EL (cell line): ENCODE results near the gene DCX.

Experiments used
- DNase-seq: peaks from one replicate; pipeline ENCODE4 v3.0.0-alpha.2; 2016

DCX gene

DNA sequence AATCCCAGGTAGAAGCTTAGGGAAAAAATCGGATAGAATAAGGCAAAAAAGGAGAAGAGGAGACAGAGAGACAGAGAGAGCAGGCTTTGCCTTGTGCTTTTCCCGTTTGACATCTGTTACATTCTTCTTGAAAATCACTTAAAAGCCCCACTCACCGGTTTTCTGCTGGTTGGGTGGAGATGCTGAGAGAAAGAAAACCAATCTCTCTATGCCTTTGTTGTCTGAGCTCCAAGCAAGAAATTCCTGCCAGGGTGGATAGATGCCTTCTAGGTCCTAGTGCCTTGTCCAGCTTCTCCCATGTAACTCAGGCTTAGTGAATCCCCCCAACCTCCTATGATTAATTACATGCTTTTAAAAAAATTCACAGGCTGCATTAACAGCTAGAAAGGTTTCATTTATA lies at the start of gene DCX:
Gene DCX, minus strand, starts transcription at position 210 of the 400 bp plus-strand sequence. CDS start 1,794 bp downstream, outside the sequence.
- no peak for DNase-seq

DNA sequence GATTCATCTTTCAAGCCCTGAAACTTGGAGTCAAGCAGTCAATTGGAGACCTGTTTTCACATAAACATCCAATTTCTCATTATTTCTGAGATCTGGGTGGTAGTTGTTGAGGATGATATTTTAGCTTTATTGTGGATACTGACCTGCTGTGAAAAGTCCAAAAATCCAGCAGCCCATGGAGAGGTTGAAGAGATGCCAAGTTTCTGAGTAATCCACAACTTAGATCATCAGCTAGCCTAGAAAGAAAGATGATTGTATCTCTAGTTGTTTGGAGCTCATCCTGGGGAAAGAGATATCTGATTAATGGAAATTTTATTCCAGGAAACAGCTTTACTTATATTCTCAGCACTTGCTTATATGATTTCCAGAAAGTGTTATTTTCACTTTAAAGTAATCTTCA lies 48.6 kb upstream of the DCX start:
- DNase-seq: no peak

DNA sequence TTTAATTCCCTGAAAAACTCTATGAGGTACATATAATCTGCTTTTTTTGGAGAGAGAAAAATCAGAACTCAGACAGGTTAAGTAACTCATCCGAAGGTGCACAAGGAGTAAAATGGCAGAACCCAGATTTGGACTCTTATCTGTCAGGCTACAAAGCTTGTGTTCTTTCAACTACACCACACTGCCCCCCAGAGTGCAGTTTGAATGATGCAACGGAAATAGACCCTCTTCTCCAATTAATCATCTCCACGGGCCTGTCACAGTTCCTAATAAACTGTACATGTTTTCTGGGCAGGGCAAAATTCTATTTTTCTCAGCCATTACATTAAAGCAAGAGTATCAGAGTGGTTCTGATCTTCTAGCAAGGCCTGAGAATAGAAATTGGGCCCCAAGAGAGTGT lies 35.3 kb upstream of the DCX start:
- peak; percentile 1 for DNase-seq

DNA sequence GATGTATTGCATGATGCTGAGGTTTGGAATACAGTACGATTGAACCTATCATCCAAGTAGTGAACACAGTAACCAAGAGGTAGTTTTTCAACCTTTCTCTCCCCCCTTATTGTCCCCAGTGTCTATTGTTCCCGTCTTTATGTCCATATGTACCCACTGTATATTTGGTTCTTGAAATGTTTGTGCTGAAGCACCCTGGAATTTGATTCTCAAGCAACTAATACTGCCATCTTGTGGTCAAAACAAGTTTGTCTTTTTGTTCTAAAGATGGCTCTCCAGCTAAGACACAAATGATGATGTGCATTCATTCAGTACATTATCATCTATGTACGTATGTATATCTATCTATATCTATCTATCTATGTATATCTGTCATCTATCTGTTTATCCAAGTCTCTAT lies 33.5 kb upstream of the DCX start:
- DNase-seq: peak; percentile 21

DNA sequence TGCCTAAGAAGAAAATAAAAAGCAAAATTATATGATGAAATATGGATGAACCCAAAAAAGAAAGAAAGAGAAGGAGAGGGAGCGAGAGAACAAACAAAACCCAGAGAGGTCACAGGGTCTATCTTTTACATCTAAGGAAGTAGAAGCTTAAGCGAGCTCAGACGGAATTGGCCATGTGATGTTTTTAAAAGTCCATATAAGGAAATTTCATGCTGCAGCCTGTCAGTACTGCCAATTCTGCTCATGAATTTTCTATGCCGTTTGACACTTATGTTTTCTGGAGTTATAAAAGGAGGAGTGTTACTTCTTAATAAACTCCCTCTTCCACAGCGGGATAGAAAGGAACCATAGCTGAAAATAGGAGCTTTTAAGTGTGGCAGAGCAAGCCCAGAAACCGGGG lies 32.9 kb upstream of the DCX start:
- no peak for DNase-seq

DNA sequence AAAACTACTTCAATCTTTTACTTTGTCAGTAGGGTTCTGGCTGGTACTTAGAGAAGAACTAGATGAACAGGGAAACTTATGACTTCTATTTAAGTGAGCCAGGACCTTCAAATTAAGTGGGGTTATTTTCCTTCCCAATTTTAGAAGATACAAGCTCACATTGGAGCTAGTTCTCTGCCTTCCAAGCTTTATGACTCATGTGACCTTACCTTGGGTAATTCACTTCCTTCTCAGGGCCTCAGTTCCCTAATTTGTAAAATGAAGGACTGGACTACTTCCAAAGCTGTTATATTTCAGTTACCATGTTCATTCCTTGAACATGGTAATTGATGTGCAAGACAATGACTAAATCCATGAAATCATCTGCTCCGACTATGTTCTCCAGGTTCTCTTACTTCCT lies 32.0 kb upstream of the DCX start:
- no peak for DNase-seq

DNA sequence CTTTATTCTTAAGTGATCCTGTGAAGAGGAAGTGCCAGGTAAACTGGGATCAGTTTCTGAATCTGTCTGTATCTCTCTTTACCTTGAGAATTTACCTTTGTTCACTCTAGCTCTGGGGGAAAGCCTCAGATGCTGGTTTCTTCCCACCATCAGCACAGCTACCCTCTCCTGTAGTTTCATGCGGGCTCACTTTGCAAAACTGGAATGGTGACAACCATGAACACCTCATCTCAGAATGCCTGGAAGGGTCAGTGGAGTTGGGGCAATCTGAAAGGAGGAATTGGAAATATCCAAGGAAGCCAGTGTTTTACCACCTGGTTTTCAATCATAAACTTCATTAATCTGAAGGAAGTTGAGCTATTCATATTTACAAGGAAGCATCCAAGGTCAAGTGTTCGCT lies 30.8 kb upstream of the DCX start:
- DNase-seq: no peak

DNA sequence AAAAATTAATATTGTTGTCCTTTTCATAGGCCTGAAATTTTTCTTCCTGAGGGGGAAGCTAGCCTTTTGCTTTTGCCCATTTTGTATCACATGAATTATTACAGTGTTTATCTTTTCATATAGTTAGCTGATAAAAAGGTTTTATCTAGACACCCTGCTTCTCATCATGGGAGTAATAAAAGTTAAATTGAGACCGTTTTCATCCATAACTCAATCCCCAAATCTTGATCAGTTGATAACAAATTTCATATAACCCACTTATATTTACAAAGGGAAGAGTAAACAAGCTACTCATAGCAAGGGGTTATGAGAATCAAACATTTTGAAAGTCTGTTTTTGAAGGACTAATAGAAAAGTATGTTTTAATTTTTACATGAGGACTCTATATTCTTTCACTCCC lies 23.5 kb upstream of the DCX start:
- no peak for DNase-seq

DNA sequence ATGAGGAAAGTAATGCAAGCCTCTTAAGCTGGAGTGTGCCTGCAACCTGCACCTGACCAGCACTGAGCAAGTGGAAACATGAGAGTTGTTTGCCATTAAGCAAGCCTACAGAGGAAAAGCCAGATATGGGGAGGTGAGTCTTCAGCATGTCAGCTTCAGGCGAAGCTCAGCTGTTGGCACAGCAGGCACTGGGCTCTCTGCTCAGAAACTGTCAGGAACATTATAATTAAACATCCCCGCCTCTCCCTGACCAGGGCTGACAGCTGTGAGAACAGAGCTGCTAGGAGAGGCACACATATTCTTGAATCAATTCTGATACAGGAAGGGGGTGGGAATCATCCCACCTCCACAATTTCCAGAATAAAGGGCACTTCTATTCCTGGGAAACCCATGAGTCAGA lies 19.0 kb upstream of the DCX start:
- DNase-seq: no peak

DNA sequence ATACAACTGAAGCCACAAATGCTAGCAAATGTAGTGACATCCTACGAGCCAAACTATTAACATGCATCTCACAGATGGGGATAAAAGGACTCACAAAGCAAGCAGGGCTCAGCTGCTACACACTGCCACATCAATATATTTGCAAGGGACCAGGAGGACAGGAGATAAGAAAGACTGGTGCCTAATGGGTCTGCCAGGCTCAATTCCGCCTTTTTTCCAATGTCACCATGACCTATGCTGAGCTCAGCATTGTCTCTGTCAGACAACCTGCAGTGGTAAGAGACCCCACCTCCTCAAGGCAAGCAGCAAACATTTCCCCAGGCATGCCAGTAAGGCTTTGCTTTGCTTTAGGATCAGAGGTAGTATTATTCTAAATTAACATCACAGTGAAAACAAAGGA lies 435 bp downstream of the DCX start:
- no peak for DNase-seq

DNA sequence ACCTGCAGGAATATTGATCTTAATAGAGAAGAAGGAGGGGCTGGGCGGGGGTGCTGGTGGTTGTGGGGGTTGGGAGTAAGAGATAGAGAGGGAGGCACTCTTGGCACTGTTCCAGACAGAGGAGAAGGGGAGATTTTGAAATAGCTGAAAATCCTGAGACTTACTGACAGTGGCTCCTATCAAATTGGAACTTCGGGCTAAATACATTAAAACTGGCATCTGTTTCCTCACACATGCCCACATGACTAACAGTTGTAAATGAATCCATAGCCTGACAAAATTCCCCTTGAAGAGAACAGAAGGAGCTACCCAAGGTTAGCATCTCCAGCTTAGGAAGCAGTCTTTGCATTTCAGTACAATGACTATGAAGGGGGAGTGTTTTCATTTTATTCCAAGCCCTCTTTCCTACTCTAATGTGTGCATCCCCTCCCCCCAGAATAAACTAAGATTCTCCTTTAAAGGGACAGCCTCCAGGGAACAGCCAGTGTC lies 1.4 kb downstream of the DCX start:
- no peak for DNase-seq

DNA sequence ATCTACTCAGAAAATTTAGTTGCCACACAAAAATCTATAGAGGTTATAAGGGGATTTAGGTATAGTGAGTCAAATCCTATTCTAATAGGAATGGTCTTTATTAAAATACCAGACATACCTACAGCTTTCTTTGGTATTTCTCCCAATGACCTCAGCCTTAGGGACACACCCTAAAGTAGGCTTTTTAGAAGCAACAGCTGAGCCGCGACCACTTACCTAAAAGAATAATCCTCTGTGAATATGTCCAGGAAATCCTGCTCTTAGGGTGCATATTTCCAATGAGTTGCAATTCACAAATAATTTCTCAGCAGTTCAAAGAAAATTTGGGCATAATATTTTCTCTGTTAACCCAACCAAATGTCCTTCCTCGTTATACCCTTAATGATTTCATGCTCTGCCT lies 2.7 kb downstream of the DCX start:
- no peak for DNase-seq

DNA sequence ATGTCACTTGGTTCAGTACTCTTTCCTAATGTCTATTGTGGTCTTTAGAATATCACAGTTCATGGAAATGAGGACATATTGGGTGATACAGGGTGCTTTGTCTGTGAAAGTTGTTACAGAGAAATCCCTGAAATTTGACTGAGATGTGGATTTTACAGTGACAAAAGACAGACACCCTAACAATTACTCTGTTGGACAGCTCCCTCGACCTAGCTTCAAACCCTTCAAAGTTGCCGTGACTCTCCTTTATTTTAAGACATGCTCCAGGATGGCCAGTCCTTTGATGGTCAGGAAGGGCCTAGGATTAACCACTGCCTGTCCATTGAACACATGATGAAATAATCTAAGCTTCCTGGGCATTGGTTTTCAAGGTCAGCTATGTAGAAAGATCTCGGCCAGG lies 4.0 kb downstream of the DCX start:
- DNase-seq: no peak

DNA sequence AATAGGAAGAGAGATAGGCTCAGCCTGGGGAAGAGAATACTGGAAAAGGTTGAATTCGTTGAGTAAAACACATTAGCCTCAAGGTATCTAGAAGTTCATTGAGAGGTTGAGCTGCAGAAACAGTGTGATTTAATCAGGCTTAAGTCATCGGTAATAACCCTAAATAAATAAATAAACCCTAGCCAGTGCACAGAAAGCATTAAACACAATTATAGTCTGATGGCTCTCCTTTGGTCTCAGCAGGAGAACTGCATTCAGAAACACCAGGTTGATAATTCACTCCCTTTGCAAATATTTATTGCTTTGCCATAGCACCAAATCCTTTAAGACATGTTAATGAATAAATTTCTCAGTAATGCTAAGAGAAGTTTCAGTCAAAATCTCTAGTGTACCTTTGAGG lies 9.6 kb downstream of the DCX start:
- DNase-seq: no peak

DNA sequence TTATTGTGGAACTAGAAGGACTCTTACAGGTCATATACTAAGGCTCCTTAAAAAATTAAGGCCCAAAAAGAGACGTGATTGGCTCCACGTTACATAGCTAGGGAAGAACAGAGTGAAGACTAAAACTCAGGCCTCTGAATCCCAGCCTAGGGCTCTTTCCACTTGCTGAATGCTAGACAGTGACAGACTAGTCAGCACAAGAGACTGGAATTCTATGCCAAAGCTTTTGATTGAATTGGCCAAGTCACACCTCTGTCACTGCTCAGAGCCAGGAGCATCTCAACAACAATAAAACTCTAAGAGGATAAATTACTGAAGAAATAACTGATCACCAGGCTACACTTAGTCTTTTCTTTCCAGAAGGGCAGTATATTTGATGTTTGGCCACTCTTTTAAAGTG lies 16.8 kb downstream of the DCX start:
- no peak for DNase-seq

DNA sequence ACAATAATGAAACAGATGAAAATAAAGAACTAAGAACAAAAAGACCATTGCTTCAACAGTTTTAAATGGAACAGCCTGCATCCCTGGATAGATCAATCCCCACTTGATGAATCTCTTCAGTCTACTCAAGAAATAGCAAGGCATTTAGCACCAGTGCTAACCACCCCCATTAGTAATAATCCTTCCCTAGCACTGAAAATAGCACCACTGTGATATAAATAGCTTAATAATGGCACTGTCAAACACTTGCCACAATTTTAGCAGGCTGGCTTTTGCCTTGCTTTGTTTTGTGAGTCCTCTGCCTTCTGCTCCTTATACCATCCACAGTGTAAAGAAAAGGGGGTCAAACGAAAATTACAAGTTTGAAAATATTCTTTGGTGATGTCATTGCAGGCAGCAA lies 17.4 kb downstream of the DCX start:
- DNase-seq: no peak

DNA sequence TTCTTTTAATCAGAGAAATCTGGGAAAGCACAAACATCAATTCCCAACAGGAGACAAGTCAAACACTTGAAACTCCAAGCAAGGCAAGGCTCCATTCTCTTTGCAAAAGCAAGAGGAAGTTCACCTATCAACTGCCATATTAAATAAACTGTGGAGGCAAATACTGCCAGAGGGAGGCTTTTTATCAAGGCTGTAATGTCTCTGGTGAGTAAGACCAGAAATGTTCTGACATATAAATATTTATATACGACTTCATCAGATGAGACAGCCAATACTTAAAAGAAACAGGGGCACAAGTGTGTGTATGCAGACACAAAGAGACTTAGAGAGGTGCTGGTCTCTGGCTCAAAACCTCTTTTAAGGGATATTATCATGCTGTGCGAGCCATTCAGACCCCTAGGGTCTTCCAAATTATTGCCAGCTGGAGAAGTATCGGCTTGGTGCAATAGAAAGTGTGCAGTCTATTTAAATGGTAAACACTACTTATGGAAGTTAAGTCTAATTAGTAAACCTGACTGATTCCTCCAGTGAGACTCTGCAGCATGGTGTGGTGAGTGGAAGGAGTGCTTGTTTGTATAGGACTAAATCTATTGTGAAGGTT lies 24.4 kb downstream of the DCX start:
- no peak for DNase-seq

DNA sequence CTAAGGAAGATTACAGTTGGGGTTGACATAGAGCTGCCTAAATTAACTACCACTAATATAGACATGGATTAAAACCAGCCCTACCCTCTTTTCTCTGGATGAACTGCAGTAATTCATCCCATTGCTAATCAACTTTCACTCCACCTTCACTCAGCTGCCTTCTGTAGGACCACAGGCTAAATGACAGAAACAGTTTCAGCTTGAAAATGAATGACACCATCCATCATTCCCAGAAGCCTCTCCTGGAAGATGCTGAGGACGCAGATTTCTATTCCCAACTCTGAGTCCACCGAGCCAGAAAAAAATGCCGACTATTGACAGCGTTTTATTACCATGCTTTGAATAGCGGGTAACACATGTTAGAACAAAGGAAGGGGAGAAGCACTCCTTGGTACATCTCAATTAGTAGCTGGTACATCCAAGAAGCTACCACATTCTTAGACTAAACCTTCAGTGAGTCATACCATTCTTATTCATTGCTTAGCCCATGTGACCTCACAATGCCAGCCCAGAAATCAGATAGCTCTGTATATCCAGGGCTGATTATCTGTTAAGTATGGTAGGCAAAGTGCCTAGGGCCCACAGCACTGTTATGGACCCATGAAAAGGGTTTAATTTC lies 25.3 kb downstream of the DCX start:
- DNase-seq: no peak

DNA sequence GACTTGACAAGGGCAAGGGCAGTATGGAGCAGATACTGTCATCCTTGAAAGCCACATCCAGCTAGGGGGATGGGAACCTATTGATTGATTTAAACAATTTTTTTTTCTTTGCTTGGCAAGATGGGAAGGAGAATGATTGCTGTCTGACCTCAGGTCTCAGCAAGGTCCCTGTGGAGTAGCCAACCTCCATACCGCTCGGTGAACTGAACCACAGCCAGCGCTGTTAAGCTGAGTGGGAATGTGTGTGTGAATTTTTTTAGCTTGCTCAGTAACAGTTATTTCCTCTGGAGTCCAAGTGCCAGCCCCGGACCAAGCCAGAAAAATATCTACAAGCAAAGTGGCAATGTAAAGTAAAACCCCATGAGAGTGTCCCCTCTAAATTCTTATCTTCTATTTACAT lies 25.9 kb downstream of the DCX start:
- DNase-seq: no peak

DNA sequence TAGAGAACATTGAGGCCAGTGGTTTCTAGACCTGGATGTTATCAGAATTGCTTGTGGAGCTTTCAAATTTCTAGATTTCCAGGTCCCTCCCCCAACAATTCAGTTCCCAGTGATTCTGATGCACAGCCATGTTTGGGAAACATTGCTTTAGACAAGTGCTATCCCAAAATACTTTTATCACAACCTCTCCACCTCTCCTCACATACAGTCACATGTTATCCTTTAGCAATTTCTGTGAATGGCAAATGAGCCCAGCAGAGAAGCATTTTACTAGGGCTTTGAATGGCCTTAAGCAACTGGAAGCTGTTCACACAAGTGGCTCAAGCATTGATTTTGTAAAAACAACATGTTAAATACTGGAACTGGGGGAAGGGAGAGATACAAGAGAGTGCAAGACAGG lies 29.7 kb downstream of the DCX start:
- no peak for DNase-seq

DNA sequence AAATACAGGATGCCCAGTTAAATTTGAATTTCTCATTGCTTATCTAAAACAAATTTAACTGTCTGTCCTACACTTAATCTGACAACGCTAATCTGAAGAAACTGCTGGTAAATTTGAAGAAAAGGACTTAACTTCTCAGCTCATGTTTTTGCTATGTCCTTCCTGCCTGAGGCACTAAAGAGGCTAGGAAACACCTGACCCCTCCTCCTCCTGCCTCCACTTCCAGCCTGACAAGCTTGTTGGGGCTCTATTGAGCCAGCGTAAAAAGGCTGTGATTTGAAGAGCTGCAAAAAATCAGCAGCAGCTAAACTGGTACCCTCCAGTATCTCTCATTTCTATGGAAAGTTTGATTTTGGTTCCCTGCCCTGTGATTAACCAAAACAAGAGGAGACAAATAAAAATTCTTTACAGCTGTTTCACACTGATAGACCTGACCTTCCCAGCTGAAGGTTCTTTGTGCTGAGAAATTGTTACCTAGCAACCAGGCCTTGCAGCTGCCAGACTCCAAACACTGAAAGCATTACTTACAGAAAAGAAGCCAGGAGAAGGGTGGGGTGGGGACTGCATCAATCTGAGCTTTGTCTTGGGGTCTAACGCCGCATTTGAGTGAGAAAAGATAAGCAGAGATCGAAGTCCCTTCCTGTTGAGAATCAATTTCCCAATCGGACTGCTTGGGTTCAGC lies 35.0 kb downstream of the DCX start:
- no peak for DNase-seq

DNA sequence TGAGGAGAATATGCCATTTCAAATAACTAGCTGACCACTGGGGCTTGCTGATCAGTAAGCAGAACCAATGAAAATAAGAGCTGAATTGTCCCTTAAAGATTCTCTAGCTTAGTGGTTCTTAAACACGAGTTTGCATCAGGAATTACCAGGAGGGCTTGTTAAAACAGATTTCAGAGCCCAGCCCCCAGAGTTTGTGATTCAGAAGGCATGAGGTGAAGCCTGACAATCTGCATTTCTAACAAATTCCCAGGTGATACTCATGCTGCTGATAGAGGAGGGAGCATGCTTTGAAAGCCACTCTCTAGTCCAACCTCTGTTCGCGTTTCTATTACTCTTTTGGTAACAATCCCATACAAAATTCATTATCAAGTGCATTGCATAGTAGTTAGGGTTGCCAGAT lies 35.5 kb downstream of the DCX start:
- no peak for DNase-seq

DNA sequence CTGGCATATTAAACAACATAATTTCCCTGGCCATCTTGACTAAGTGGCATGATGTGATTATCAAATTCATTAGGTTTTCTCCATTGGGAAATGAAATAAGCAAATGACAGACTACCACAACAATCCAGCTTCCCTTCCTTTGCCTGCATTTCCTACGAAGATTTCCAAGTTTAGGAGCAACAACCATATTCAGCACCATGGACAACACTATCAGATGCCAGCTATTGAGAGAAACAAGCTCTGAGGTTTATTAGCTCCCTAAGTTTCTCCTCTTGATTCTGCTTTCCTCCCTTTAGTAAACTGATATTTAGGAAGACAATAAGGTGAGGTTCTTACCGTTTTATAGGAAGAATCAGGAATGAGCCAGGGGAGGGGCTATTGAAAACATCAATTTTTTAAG lies 36.2 kb downstream of the DCX start:
- DNase-seq: no peak

DNA sequence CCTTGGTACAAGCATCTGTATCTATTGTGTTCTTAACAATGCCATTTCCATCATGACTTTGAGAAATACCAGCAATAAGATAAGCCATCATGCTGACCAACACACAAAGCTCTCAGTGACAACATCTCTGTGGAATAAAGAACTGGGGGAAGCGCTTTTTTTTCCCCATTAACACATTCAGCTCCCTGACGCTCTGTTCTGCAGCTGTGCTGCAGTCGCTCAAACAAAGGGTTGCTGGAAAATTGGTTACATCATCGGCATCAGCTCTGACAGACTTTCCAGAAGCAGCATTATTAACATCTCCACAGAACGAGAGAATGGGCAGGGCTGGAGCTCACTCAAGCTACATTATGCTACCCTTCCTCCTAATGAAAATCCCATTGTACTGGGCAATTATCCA lies 39.9 kb downstream of the DCX start:
- DNase-seq: no peak
